Sigmoid colon (tissue), 7 donors: ENCODE data around the gene ARL4D. TPM values are rescaled to one million over a fixed set of nuclear protein-coding genes. Genes with fewer than 3 reads are reported as not detected.

Source experiments
- DNase-seq: peaks from one replicate; pipeline ENCODE4 v3.0.0-alpha.2; 2019
- H3K27ac ChIP-seq, 4 donors: fragments of 200-600 bp; sonication (generic); one replicate each; pipeline ENCODE4 v1.5.1; 2016 to 2019; ENCODE audit warnings: mild to moderate bottlenecking in 1 of 4
- H3K27me3 ChIP-seq, 3 donors: fragments of 200-600 bp; sonication (generic); one replicate each; pipeline ENCODE4 v1.5.1; 2019; ENCODE audit warnings: mild to moderate bottlenecking in 1 of 3
- H3K36me3 ChIP-seq, 4 donors: fragments of 200-600 bp; sonication (generic); one replicate each; pipeline ENCODE4 v1.5.1; 2016 to 2019
- H3K4me1 ChIP-seq, 4 donors: fragments of 200-600 bp; sonication (generic); one replicate each; pipeline ENCODE4 v1.5.1; 2017 to 2019
- H3K4me3 ChIP-seq, 4 donors: fragments of 200-600 bp; sonication (generic); one replicate each; pipeline ENCODE4 v1.5.1; 2017 to 2019; ENCODE audit warnings: mild to moderate bottlenecking in 2 of 4, moderate library complexity in 1 of 4
- H3K9me3 ChIP-seq, 4 donors: fragments of 200-600 bp in 3 of 4; sonication (generic) in 3 of 4; one replicate each; pipeline versions ENCODE4 v1.5.1 to v1.6.1; 2013 to 2019
- CTCF ChIP-seq, 4 experiments: fragments of 450-650 bp in 3 of 4; fragments of 200-600 bp in 1 of 4; IDR thresholded peaks; one replicate each; pipeline ENCODE4 v1.5.1; 2016 to 2019; ENCODE audit warnings: antibody characterized with exemption in 4 of 4, mild to moderate bottlenecking in 3 of 4, moderate library complexity in 2 of 4
- EP300 ChIP-seq, 4 donors: sonication (generic); formaldehyde crosslinking; IDR thresholded peaks; one replicate each; pipeline ENCODE4 v1.6.1; 2017; ENCODE audit warnings: antibody characterized with exemption in 4 of 4
- POLR2A ChIP-seq, 2 donors: fragments of 450-650 bp; IDR thresholded peaks; one replicate each; pipeline ENCODE4 v1.6.1; 2016; ENCODE audit warnings: antibody characterized with exemption in 2 of 2, mild to moderate bottlenecking in 2 of 2, moderate library complexity in 2 of 2
- POLR2AphosphoS5 ChIP-seq, 4 donors: sonication (generic); formaldehyde crosslinking; IDR thresholded peaks; one replicate each; pipeline ENCODE4 v1.6.1; 2017; ENCODE audit warnings: antibody characterized with exemption in 4 of 4
- WGBS, 2 donors: extraction: QIAGEN DNeasy Blood & Tissue Kit; methylation state at CpG; one replicate each; pipeline ENCODE4 v1.1.7; 2013; 5-methylcytosine and 5-hydroxymethylcytosine counted together
- intact Hi-C: fragments of 100-400 bp; cut with DNase I; formaldehyde crosslinking; loops from one replicate; pipeline ENCODE4 v1.15.1; 2023
- polyA plus RNA-seq, 3 donors: library from polyadenylated mRNA; stranded (reverse); fragments of 200-250 nt; gene quantifications; one replicate each; pipeline ENCODE4 v1.2.3, GENCODE V29; 2013
- total RNA-seq, 4 donors: library from RNA; depleted of rRNA; stranded (reverse); fragments of >200 nt; gene quantifications; one replicate each; pipeline ENCODE4 v1.1.0, GENCODE V29; 2016
- donor health status: healthy with polysubstance abuse.
- donor health status: Bipolar disorder and iron deficiency.
- donor health status: healthy.

Gene ARL4D
- total and polyA plus RNA-seq, 7 donors, result 1.4 to 52.1 (median 18.6) TPM

- H3K27me3 ChIP-seq, result no peaks in the 10 kb centered on the region
- TF ChIP-seq CTCF (IDR thresholded peaks at IDR 0.05) (no peak), POLR2AphosphoS5 (IDR thresholded peaks at IDR 0.05) (no peak), EP300 (IDR thresholded peaks at IDR 0.05) (no peak), POLR2A (IDR thresholded peaks at IDR 0.05) (no peak)
- intact Hi-C loops, result no loop called here
- DNase-seq, result no peak
- H3K36me3 ChIP-seq, result no peaks in the 10 kb centered on the region
- no peaks in the 10 kb centered on the region for H3K9me3 ChIP-seq
- H3K4me3 ChIP-seq, result no peak overlapping the region
- 80 to 81% methylated on average over 6 of the region's 6 CpGs for WGBS, 2 donors
- H3K4me1 ChIP-seq, result peaks cover 0 to 14% (median 7%) of the 10 kb centered on the region in 4 donors
- no peak overlapping the region for H3K27ac ChIP-seq
Measured at GRCh38 chr17:43423777-43424455, 25.1 kb downstream of the ARL4D start.

- Histone ChIP-seq H3K27me3 (no peaks in the 10 kb centered on the region), H3K27ac (no peak overlapping the region), H3K9me3 (no peaks in the 10 kb centered on the region), H3K4me3 (no peak overlapping the region), H3K4me1 (peaks cover 0 to 12% (median 9%) of the 10 kb centered on the region in 4 donors), H3K36me3 (no peaks in the 10 kb centered on the region)
- DNase-seq, result no peak
- TF ChIP-seq POLR2A (IDR thresholded peaks at IDR 0.05) (no peak), CTCF (IDR thresholded peaks at IDR 0.05) (no peak), POLR2AphosphoS5 (IDR thresholded peaks at IDR 0.05) (no peak), EP300 (IDR thresholded peaks at IDR 0.05) (no peak)
- 75 to 83% methylated on average over 9 of the region's 9 CpGs for WGBS, 2 donors
- intact Hi-C loops, result loop anchor here (5.0 kb wide), 1 partner anchor 35 kb away; no protein-coding TSS in a partner anchor
Measured at GRCh38 chr17:43427362-43428043, 28.7 kb downstream of the ARL4D start.

GRCh38 chr17:43428524-43428923 lies 29.7 kb downstream of the ARL4D start:
- WGBS, 2 donors, result 67 to 70% methylated on average over 5 of the region's 5 CpGs
- Histone ChIP-seq H3K4me1 (peaks cover 0 to 12% (median 9%) of the 10 kb centered on the region in 4 donors), H3K36me3 (no peaks in the 10 kb centered on the region), H3K27ac (no peak overlapping the region), H3K4me3 (no peak overlapping the region), H3K9me3 (no peaks in the 10 kb centered on the region), H3K27me3 (no peaks in the 10 kb centered on the region)
- DNase-seq, result no peak
- TF ChIP-seq POLR2A (IDR thresholded peaks at IDR 0.05), result no peak
- TF ChIP-seq EP300 (IDR thresholded peaks at IDR 0.05), result no peak
- TF ChIP-seq CTCF (IDR thresholded peaks at IDR 0.05), result peak; percentile 9 to 33 (median 16)
- TF ChIP-seq POLR2AphosphoS5 (IDR thresholded peaks at IDR 0.05), result no peak
- intact Hi-C loops, result loop anchor here (5.0 kb wide), 1 partner anchor 36 kb away; no protein-coding TSS in a partner anchor

- DNase-seq, result no peak
- Histone ChIP-seq H3K4me3 (no peak overlapping the region), H3K27ac (no peak overlapping the region), H3K4me1 (peaks cover 0 to 12% (median 9%) of the 10 kb centered on the region in 4 donors), H3K36me3 (no peaks in the 10 kb centered on the region), H3K9me3 (no peaks in the 10 kb centered on the region), H3K27me3 (no peaks in the 10 kb centered on the region)
- WGBS, 2 donors, result 81 to 82% methylated on average over 6 of the region's 6 CpGs
- intact Hi-C loops, result loop anchor here (5.0 kb wide), 1 partner anchor 51 kb away; the partner anchor contains the start of gene DHX8
- TF ChIP-seq EP300 (IDR thresholded peaks at IDR 0.05), result no peak
- no peak for TF ChIP-seq POLR2AphosphoS5 (IDR thresholded peaks at IDR 0.05)
- no peak for TF ChIP-seq POLR2A (IDR thresholded peaks at IDR 0.05)
- no peak for TF ChIP-seq CTCF (IDR thresholded peaks at IDR 0.05)
Measured at GRCh38 chr17:43430936-43431713, 32.3 kb downstream of the ARL4D start.
